Stimulated activated naive B cell treated with anti-CD40 and anti-IgM and Interleukin-4, amounts not matched to agents 10 μg/mL and 1 μg/mL and 100 μg/mL, for 72 hours (primary cell): ENCODE results near the gene PRSS2.

ENCODE experiments used
- ATAC-seq, 2 donors: fragments of 150-1000 bp; cut with Tn5 transposase; replicated peaks; 2 replicates each; pipeline ENCODE4 v1.10.0; 2021; ENCODE audit warnings: moderate library complexity in 1 of 2
- DNase-seq: peaks from one replicate; pipeline ENCODE4 v3.0.0; 2021
- H3K27ac Mint-ChIP-seq: one replicate; pipeline ENCODE4 v1.8.0; 2022; ENCODE audit warnings: mild to moderate bottlenecking, mixed read lengths
- H3K27me3 Mint-ChIP-seq, 2 donors: one replicate each; pipeline ENCODE4 v1.8.0; 2022; ENCODE audit warnings: mixed read lengths in 2 of 2
- H3K36me3 Mint-ChIP-seq, 2 donors: one replicate each; pipeline ENCODE4 v1.8.0; 2022; ENCODE audit warnings: mixed read lengths in 2 of 2, mild to moderate bottlenecking in 1 of 2
- H3K4me1 Mint-ChIP-seq, 2 donors: one replicate each; pipeline ENCODE4 v1.8.0; 2022; ENCODE audit warnings: mixed read lengths in 2 of 2, mild to moderate bottlenecking in 1 of 2
- H3K4me3 Mint-ChIP-seq, 2 donors: one replicate each; pipeline ENCODE4 v1.8.0; 2022; ENCODE audit warnings: mild to moderate bottlenecking in 2 of 2, mixed read lengths in 2 of 2, moderate library complexity in 1 of 2
- H3K9me3 Mint-ChIP-seq, 2 donors: one replicate each; pipeline ENCODE4 v1.8.0; 2022; ENCODE audit warnings: mixed read lengths in 2 of 2, mild to moderate bottlenecking in 1 of 2

The PRSS2 gene

DNA sequence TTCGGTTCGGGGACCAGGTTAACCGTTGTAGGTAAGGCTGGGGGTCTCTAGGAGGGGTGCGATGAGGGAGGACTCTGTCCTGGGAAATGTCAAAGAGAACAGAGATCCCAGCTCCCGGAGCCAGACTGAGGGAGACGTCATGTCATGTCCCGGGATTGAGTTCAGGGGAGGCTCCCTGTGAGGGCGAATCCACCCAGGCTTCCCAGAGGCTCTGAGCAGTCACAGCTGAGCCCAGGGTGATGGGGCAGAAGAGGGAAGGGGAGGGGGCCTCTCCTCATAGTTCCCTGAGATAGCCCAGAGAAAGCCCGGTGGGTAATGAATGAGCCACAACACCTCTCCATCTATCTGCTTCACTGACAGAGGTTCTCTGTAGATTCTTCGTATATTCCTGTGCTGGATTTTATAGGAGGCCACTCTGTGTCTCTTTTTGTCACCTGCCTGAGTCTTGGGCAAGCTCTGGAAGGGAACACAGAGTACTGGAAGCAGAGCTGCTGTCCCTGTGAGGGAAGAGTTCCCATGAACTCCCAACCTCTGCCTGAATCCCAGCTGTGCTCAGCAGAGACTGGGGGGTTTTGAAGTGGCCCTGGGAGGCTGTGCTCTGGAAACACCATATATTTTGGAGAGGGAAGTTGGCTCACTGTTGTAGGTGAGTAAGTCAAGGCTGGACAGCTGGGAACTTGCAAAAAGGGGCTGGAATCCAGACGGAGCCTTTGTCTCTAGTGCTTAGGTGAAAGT is 16.4 kb downstream of the PRSS2 start:
- Mint-ChIP-seq H3K9me3 (no peaks in the 10 kb centered on the region), H3K4me1 (peaks cover 43 to 83% of the 10 kb centered on the region in 2 donors), H3K27me3 (no peaks in the 10 kb centered on the region), H3K36me3 (no peaks in the 10 kb centered on the region), H3K4me3 (no peak overlapping the region), H3K27ac (peak overlapping the region; percentile 84)
- ATAC-seq (no peak), DNase-seq (no peak)

DNA sequence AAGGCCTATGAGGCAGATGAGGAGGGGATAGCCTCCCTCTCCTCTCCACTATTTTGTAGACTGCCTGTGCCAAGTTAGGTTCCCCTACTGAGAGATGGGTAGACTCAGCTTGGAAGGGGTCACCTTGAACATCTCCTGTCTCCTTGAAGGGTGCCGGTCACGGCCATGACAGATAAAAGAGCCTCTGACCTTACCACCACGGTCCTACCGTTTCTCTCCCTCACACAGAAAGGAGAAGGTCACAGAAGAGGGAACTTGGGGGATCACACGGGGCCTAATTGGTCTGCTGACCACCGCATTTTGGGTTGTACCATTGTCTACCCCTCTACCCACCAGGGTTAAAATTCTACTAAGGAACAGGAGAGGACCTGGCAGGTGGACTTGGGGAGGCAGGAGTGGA is 17.0 kb downstream of the PRSS2 start:
- ATAC-seq (no peak), DNase-seq (no peak)
- Mint-ChIP-seq H3K27ac (peak overlapping the region; percentile 84), H3K4me3 (no peak overlapping the region), H3K27me3 (no peaks in the 10 kb centered on the region), H3K4me1 (peaks cover 48 to 83% of the 10 kb centered on the region in 2 donors), H3K9me3 (no peaks in the 10 kb centered on the region), H3K36me3 (peaks cover 0 to 2% of the 10 kb centered on the region in 2 donors)

DNA sequence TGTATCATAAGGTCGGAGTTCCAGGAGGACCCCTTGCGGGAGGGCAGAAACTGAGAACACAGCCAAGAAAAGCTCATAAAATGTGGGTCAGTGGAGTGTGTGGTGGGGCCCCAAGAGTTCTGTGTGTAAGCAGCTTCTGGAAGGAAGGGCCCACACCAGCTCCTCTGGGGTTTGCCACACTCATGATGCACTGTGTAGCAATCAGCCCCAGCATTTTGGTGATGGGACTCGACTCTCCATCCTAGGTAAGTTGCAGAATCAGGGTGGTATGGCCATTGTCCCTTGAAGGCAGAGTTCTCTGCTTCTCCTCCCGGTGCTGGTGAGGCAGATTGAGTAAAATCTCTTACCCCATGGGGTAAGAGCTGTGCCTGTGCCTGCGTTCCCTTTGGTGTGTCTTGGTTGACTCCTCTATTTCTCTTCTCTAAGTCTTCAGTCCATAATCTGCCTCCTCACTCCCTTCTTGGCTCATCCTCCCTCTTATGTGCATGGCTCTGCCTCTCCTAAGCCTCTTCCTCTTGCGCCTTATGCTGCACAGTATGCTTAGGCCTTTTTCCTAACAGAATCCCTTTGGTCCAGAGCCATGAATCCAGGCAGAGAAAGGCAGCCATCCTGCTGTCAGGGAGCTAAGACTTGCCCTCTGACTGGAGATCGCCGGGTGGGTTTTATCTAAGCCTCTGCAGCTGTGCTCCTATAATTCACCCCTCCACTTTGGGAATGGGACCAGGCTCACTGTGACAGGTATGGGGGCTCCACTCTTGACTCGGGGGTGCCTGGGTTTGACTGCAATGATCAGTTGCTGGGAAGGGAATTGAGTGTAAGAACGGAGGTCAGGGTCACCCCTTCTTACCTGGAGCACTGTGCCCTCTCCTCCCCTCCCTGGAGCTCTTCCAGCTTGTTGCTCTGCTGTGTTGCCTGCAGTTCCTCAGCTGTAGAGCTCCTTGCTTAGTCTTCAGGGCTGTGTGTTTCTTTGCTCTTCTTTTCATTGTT is 17.8 kb downstream of the PRSS2 start:
- no peak overlapping the region for H3K4me3 Mint-ChIP-seq
- peaks cover 0 to 2% of the 10 kb centered on the region in 2 donors for H3K36me3 Mint-ChIP-seq
- no peak for DNase-seq
- H3K4me1 Mint-ChIP-seq = peaks cover 47 to 82% of the 10 kb centered on the region in 2 donors
- H3K9me3 Mint-ChIP-seq = no peaks in the 10 kb centered on the region
- no peak for ATAC-seq
- no peaks in the 10 kb centered on the region for H3K27me3 Mint-ChIP-seq
- peak overlapping the region; percentile 84 for H3K27ac Mint-ChIP-seq

DNA sequence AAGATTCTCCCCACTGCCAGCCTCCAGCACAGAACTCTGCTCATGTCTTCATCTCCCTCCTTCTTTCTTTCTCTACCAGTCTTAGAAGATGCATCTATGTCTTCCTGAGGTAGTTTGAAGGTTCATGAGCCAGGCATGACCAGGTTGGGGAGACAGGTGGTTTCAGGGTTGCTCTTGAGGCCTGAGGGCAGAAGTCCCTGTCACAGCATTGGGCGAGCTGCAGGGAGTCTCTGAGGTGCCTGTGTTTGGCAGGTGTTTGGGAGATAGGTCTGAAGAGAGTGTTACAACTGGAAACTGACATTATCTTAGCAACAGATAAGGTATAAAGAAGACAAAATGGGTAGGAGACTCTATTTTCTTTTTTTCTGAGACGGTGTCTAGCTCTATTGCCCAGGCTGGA is 18.7 kb downstream of the PRSS2 start:
- Mint-ChIP-seq H3K27me3 (no peaks in the 10 kb centered on the region), H3K9me3 (no peaks in the 10 kb centered on the region), H3K36me3 (peaks cover 0 to 2% of the 10 kb centered on the region in 2 donors), H3K4me1 (peaks cover 51 to 83% of the 10 kb centered on the region in 2 donors), H3K4me3 (no peak overlapping the region), H3K27ac (peak overlapping the region; percentile 78)
- no peak for ATAC-seq
- DNase-seq = no peak

DNA sequence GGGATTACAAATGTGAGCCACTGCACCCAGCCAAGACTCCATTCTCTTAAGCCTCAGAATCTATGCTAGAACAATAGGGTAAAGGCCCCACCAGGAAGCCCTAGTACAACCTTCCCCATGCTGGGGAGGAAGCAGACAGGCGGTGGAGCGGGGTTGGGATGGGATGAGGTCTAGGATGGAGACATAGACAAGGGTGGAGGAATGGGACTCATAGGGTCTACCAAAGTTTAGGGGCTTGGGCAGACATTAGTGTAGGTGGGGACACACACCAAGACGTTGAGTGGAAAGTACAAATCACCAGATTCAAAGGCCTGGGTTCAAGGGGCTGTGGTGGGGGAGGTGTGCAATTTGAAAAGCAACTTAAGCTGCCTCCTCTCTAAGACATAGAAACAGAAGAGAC is 19.3 kb downstream of the PRSS2 start:
- H3K27me3 Mint-ChIP-seq = no peaks in the 10 kb centered on the region
- ATAC-seq = no peak
- peaks cover 57 to 89% of the 10 kb centered on the region in 2 donors for H3K4me1 Mint-ChIP-seq
- H3K9me3 Mint-ChIP-seq = no peaks in the 10 kb centered on the region
- no peak for DNase-seq
- peaks cover 0 to 2% of the 10 kb centered on the region in 2 donors for H3K36me3 Mint-ChIP-seq
- peak overlapping the region; percentile 74 for H3K27ac Mint-ChIP-seq
- H3K4me3 Mint-ChIP-seq = no peak overlapping the region

DNA sequence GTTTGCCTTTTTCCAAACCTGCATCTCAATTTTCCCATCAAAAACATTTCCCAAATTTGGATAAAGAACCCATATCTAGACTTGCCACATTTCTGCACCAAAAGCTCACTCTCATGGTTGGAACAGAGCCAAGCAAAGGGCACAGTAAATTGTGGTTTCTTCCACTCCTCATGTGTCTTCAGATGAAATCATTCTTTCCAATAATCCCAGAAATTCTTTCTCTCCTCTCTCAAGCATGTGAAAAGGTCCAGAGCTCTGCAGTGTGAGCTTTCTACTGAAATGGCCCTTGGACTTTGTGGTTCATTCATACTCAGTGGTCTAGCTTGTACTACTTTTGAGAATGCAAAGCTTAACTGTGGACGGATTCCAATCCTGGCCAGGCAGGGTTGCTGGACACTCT is 19.8 kb downstream of the PRSS2 start:
- H3K27ac Mint-ChIP-seq = no peak overlapping the region
- ATAC-seq (no peak), DNase-seq (no peak)
- H3K4me1 Mint-ChIP-seq = peaks cover 61 to 94% of the 10 kb centered on the region in 2 donors
- H3K36me3 Mint-ChIP-seq = peaks cover 0 to 2% of the 10 kb centered on the region in 2 donors
- no peak overlapping the region for H3K4me3 Mint-ChIP-seq
- no peaks in the 10 kb centered on the region for H3K9me3 Mint-ChIP-seq
- no peaks in the 10 kb centered on the region for H3K27me3 Mint-ChIP-seq

DNA sequence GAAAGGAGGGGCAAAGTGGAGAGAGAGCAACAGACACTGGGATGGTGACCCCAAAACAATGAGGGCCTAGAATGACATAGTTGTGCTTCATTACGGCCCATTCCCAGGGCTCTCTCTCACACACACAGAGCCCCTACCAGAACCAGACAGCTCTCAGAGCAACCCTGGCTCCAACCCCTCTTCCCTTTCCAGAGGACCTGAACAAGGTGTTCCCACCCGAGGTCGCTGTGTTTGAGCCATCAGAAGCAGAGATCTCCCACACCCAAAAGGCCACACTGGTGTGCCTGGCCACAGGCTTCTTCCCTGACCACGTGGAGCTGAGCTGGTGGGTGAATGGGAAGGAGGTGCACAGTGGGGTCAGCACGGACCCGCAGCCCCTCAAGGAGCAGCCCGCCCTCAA is 20.7 kb downstream of the PRSS2 start:
- Mint-ChIP-seq H3K4me3 (no peak overlapping the region), H3K9me3 (no peaks in the 10 kb centered on the region), H3K36me3 (peaks cover 2 to 6% of the 10 kb centered on the region in 2 donors), H3K27me3 (no peaks in the 10 kb centered on the region), H3K27ac (no peak overlapping the region), H3K4me1 (peaks cover 67 to 98% of the 10 kb centered on the region in 2 donors)
- no peak for DNase-seq
- ATAC-seq = no peak

DNA sequence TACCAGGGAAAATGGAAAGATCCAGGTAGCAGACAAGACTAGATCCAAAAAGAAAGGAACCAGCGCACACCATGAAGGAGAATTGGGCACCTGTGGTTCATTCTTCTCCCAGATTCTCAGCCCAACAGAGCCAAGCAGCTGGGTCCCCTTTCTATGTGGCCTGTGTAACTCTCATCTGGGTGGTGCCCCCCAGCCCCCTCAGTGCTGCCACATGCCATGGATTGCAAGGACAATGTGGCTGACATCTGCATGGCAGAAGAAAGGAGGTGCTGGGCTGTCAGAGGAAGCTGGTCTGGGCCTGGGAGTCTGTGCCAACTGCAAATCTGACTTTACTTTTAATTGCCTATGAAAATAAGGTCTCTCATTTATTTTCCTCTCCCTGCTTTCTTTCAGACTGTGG is 21.4 kb downstream of the PRSS2 start:
- Mint-ChIP-seq H3K4me3 (no peak overlapping the region), H3K27me3 (no peaks in the 10 kb centered on the region), H3K27ac (peak overlapping the region; percentile 86), H3K4me1 (peaks cover 64 to 94% of the 10 kb centered on the region in 2 donors), H3K9me3 (no peaks in the 10 kb centered on the region), H3K36me3 (peaks cover 2 to 6% of the 10 kb centered on the region in 2 donors)
- no peak for ATAC-seq
- DNase-seq = no peak

DNA sequence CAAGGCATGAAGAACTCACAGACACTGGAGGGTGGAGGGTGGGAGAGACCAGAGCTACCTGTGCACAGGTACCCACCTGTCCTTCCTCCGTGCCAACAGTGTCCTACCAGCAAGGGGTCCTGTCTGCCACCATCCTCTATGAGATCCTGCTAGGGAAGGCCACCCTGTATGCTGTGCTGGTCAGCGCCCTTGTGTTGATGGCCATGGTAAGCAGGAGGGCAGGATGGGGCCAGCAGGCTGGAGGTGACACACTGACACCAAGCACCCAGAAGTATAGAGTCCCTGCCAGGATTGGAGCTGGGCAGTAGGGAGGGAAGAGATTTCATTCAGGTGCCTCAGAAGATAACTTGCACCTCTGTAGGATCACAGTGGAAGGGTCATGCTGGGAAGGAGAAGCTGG is 21.8 kb downstream of the PRSS2 start:
- ATAC-seq (no peak), DNase-seq (no peak)
- Mint-ChIP-seq H3K4me3 (no peak overlapping the region), H3K27ac (peak overlapping the region; percentile 86), H3K9me3 (no peaks in the 10 kb centered on the region), H3K4me1 (peaks cover 60 to 93% of the 10 kb centered on the region in 2 donors), H3K27me3 (no peaks in the 10 kb centered on the region), H3K36me3 (peaks cover 6 to 10% of the 10 kb centered on the region in 2 donors)

DNA sequence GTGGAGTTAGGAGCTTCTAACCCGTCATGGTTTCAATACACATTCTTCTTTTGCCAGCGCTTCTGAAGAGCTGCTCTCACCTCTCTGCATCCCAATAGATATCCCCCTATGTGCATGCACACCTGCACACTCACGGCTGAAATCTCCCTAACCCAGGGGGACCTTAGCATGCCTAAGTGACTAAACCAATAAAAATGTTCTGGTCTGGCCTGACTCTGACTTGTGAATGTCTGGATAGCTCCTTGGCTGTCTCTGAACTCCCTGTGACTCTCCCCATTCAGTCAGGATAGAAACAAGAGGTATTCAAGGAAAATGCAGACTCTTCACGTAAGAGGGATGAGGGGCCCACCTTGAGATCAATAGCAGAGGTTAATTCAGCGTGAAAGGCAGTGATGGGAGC is 22.4 kb downstream of the PRSS2 start:
- H3K27ac Mint-ChIP-seq = peak overlapping the region; percentile 16
- H3K4me3 Mint-ChIP-seq = no peak overlapping the region
- DNase-seq (no peak), ATAC-seq (no peak)
- no peaks in the 10 kb centered on the region for H3K27me3 Mint-ChIP-seq
- H3K9me3 Mint-ChIP-seq = no peaks in the 10 kb centered on the region
- H3K36me3 Mint-ChIP-seq = peaks cover 7 to 13% of the 10 kb centered on the region in 2 donors
- H3K4me1 Mint-ChIP-seq = peaks cover 61 to 93% of the 10 kb centered on the region in 2 donors

DNA sequence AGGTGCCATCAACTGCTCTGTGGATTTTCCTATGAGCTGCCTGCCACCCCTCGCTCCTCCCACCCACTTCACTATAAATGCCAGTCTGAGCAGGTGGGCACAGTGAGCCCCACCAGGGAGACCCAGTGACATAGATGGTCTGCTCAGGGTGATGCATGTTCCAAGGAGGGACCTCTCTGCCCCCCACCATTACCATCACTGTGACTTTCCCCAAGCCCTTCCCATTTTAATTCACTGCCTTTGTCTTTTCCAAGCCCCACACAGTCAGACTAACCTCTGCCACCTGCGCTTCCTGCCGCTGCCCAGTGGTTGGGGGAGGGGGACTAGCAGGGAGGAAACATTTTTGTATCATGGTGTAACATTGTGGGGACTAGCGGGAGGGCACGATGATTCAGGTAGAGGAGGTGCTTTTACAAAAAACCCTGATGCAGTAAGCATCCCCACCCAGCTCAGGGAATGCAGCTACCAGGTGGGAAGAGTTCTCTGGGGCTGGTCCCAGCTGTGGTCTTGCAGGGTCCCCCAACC is 24.6 kb downstream of the PRSS2 start:
- ATAC-seq (peak in 1 of 2 donors; percentile 17), DNase-seq (no peak)
- peaks cover 68 to 93% of the 10 kb centered on the region in 2 donors for H3K4me1 Mint-ChIP-seq
- H3K9me3 Mint-ChIP-seq = no peaks in the 10 kb centered on the region
- peaks cover 7 to 24% of the 10 kb centered on the region in 2 donors for H3K36me3 Mint-ChIP-seq
- peak overlapping the region; percentile 92 to 98 for H3K4me3 Mint-ChIP-seq
- H3K27me3 Mint-ChIP-seq = no peaks in the 10 kb centered on the region
- peak overlapping the region; percentile 98 for H3K27ac Mint-ChIP-seq

DNA sequence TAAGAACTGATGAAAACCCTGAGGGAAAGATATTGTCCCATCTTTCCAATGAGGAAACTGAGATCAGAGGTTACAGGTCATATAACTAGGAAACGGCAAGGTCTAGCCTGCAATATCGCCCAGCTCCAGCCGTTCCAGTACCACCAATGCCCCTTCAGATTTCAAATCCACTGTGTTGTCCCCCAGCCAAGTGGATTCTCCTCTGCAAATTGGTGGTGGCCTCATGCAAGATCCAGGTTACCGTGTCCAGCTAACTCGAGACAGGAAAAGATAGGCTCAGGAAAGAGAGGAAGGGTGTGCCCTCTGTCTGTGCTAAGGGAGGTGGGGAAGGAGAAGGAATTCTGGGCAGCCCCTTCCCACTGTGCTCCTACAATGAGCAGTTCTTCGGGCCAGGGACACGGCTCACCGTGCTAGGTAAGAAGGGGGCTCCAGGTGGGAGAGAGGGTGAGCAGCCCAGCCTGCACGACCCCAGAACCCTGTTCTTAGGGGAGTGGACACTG is 25.3 kb downstream of the PRSS2 start:
- Mint-ChIP-seq H3K27me3 (no peaks in the 10 kb centered on the region), H3K4me3 (peak overlapping the region; percentile 92 to 98), H3K9me3 (no peaks in the 10 kb centered on the region), H3K4me1 (peaks cover 66 to 89% of the 10 kb centered on the region in 2 donors), H3K27ac (peak overlapping the region; percentile 98), H3K36me3 (peaks cover 9 to 26% of the 10 kb centered on the region in 2 donors)
- ATAC-seq = no peak
- DNase-seq = no peak

DNA sequence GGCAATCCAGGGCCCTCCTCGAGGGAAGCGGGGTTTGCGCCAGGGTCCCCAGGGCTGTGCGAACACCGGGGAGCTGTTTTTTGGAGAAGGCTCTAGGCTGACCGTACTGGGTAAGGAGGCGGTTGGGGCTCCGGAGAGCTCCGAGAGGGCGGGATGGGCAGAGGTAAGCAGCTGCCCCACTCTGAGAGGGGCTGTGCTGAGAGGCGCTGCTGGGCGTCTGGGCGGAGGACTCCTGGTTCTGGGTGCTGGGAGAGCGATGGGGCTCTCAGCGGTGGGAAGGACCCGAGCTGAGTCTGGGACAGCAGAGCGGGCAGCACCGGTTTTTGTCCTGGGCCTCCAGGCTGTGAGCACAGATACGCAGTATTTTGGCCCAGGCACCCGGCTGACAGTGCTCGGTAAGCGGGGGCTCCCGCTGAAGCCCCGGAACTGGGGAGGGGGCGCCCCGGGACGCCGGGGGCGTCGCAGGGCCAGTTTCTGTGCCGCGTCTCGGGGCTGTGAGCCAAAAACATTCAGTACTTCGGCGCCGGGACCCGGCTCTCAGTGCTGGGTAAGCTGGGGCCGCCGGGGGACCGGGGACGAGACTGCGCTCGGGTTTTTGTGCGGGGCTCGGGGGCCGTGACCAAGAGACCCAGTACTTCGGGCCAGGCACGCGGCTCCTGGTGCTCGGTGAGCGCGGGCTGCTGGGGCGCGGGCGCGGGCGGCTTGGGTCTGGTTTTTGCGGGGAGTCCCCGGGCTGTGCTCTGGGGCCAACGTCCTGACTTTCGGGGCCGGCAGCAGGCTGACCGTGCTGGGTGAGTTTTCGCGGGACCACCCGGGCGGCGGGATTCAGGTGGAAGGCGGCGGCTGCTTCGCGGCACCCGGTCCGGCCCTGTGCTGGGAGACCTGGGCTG is 26.0 kb downstream of the PRSS2 start:
- Mint-ChIP-seq H3K27me3 (no peaks in the 10 kb centered on the region), H3K36me3 (peaks cover 11 to 28% of the 10 kb centered on the region in 2 donors)

More for the DNA sequence above, 26.0 kb downstream of the PRSS2 start:
- DNase-seq (peak; percentile 39), ATAC-seq (peak; percentile 52 to 57)
- H3K9me3 Mint-ChIP-seq = no peaks in the 10 kb centered on the region
- peaks cover 64 to 85% of the 10 kb centered on the region in 2 donors for H3K4me1 Mint-ChIP-seq
- H3K27ac Mint-ChIP-seq = peak overlapping the region; percentile 98
- peak overlapping the region; percentile 92 to 98 for H3K4me3 Mint-ChIP-seq
